Neural progenitor cell (in vitro differentiated cells): ENCODE results near the gene GBX2.

ENCODE experiments used
- EZH2 ChIP-seq: fragments of 200-600 bp; sonication (generic); IDR thresholded peaks from 2 replicates; pipeline ENCODE4 v1.6.1; 2017; ENCODE audit warnings: antibody characterized with exemption, mild to moderate bottlenecking, moderate library complexity
- EZH2phosphoT487 ChIP-seq: fragments of 200-600 bp; sonication (generic); IDR thresholded peaks from 2 replicates; pipeline ENCODE4 v1.6.1; 2017; ENCODE audit warnings: antibody characterized with exemption
- TF ChIP-seq, protein P1 (sequence below): fragments of 200-600 bp; sonication (generic); IDR thresholded peaks from 2 replicates; pipeline ENCODE4 v1.5.1; 2017; ENCODE audit warnings: antibody characterized with exemption, mild to moderate bottlenecking

DNA sequence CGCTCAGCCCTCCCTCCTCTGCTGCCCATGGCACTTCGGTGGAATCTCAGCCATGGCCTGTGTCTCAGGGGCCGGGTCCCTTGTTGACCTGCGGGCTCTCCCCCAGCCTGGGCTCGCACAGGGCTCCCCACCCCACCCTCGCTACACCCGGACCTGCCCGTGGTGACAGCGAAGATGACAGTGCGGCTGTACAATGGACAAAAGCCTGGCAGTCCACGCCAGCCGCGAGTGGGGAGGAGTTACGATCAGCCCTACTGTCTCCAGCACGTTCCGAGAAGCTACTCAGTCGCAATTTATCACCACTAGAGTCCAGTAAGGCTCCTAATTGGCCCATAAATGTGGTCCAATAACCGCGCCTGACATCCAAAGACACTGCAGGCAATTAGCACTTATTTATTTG, 31.6 kb downstream of the GBX2 start:
- TF ChIP-seq, protein P1, sequence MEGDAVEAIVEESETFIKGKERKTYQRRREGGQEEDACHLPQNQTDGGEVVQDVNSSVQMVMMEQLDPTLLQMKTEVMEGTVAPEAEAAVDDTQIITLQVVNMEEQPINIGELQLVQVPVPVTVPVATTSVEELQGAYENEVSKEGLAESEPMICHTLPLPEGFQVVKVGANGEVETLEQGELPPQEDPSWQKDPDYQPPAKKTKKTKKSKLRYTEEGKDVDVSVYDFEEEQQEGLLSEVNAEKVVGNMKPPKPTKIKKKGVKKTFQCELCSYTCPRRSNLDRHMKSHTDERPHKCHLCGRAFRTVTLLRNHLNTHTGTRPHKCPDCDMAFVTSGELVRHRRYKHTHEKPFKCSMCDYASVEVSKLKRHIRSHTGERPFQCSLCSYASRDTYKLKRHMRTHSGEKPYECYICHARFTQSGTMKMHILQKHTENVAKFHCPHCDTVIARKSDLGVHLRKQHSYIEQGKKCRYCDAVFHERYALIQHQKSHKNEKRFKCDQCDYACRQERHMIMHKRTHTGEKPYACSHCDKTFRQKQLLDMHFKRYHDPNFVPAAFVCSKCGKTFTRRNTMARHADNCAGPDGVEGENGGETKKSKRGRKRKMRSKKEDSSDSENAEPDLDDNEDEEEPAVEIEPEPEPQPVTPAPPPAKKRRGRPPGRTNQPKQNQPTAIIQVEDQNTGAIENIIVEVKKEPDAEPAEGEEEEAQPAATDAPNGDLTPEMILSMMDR, result no peak
- TF ChIP-seq EZH2phosphoT487 (no peak), EZH2 (no peak)
